ENCODE measurements around the gene ROBO1.

- TF ChIP-seq CTCF (IDR thresholded peaks at IDR 0.05) (no peak), POLR2A (IDR thresholded peaks at IDR 0.05) (no peak)
Observed at GRCh38 chr3:78846718-78847117, 921.1 kb downstream of the ROBO1 start.
